GM12892 (cell line): ENCODE data around the gene ZNF423.
"Not testable (repeated sequence)": the region's sequence is repeated elsewhere in the genome, so short reads cannot be mapped to it uniquely, and the experiment has no call there.

ENCODE experiments used
- DNase-seq: peaks from one replicate; pipeline ENCODE4 v3.0.0; 2011; ENCODE audit not compliant: insufficient read length
- FAIRE-seq: peaks from 2 replicates; lab custom pipeline; 2011; peaks lifted over from hg19 to GRCh38; lab: Jason Lieb, UNC
- POLR2A ChIP-seq: IDR thresholded peaks from 2 replicates; pipeline ENCODE4 v1.6.1; 2011; ENCODE audit warnings: low read depth, low read length, control low read depth
- POLR2AphosphoS5 ChIP-seq: IDR thresholded peaks from 2 replicates; pipeline ENCODE4 v1.6.1; 2011; ENCODE audit warnings: low read depth, low read length, control low read depth
- TAF1 ChIP-seq: IDR thresholded peaks from 2 replicates; pipeline ENCODE4 v1.6.1; 2011; ENCODE audit warnings: low read depth, mild to moderate bottlenecking, control low read depth, low read length, borderline replicate concordance

ZNF423 gene

GRCh38 chr16:49510654-49511305 lies 345.1 kb downstream of the ZNF423 start:
- no peak for TF ChIP-seq POLR2A
- TF ChIP-seq POLR2AphosphoS5 = no peak
- TF ChIP-seq TAF1 = no peak
- FAIRE-seq (no peak), DNase-seq (no peak)

DNA sequence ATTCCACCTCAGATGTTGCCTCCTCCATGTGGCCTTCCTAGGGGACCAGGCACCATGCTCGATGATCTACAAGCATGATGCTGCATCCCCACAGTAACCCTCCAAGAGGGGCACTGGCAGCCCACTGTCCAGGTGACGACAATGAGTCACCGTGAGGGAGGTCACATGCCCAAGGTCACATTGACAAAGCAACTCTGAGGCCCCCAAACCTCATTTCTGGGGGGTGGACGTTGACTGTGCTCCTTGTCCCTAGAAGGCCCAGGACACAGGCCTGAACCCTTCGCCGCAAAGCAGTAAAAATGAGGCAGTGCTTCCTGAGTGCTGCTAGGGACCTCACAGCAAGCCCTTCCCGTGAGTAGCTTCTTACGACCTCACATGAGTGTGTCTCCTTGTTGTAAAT lies 345.8 kb downstream of the ZNF423 start:
- TF ChIP-seq TAF1 = no peak
- no peak for DNase-seq
- FAIRE-seq = no peak

DNA sequence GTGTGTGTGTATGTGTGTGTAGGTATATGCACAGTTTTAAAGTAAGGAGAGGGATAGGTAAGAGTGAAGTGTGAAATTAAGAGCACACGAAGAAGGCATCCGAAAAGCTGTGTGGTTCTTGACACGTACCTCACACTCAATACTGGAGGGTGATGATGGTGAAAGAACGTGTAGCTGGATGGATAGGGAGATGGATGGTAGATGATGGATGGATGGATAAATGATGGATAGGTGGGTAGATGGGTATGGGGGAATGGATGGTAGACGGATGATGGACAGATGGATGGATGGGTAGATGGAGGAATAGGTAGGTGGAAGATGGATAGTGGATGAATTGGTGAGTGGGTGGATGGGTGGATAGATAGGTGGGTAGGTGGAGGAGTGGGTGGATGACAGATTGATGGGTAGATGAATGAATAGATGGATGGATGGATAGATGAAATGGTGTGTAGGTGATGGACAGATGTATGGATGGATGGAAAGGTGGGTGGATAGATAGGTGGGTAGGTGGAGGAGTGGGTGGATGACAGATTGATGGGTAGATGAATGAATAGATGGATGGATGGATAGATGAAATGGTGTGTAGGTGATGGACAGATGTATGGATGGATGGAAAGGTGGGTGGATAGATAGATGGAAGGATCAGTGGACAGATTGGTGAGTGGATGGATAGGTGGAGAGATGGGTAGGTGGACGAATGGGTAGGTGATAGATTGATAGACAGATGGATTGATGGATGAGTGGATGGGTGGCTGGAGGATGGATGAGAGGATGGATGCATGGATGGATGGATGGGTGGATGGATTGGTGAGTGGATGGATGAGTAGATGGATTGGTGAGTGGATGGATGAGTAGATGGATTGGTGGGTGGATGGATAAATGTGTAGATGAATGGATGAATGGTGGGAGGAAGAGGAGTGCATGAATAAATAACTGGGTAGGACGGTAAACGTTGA lies 349.6 kb downstream of the ZNF423 start:
- FAIRE-seq, DNase-seq: not testable (repeated sequence)

GRCh38 chr16:49505556-49505955 lies 350.4 kb downstream of the ZNF423 start:
- TF ChIP-seq POLR2AphosphoS5 = no peak
- TF ChIP-seq POLR2A = no peak
- TF ChIP-seq TAF1 = no peak
- FAIRE-seq (no peak), DNase-seq (no peak)

GRCh38 chr16:49504626-49505025 lies 351.3 kb downstream of the ZNF423 start:
- TF ChIP-seq POLR2AphosphoS5 (no peak), TAF1 (no peak), POLR2A (no peak)
- FAIRE-seq = no peak
- DNase-seq = no peak

DNA sequence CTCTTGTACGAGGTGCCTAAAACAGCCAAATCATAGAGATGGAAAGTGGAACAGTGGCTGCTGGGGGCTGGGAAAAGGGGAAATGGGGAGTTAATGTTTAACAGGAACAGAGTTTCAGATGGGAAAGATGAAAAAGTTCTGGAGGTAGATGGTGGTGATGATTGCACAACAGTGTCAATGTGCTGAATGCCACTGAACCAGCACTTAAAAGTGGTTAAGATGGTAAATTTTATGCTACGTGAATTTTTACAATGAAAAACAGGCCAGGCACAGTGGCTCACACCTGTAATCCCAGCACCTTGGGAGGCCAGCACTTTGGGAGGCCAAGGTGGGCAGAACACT lies 351.9 kb downstream of the ZNF423 start:
- FAIRE-seq (no peak), DNase-seq (no peak)
- TF ChIP-seq TAF1 = no peak
- no peak for TF ChIP-seq POLR2AphosphoS5
- TF ChIP-seq POLR2A = no peak

DNA sequence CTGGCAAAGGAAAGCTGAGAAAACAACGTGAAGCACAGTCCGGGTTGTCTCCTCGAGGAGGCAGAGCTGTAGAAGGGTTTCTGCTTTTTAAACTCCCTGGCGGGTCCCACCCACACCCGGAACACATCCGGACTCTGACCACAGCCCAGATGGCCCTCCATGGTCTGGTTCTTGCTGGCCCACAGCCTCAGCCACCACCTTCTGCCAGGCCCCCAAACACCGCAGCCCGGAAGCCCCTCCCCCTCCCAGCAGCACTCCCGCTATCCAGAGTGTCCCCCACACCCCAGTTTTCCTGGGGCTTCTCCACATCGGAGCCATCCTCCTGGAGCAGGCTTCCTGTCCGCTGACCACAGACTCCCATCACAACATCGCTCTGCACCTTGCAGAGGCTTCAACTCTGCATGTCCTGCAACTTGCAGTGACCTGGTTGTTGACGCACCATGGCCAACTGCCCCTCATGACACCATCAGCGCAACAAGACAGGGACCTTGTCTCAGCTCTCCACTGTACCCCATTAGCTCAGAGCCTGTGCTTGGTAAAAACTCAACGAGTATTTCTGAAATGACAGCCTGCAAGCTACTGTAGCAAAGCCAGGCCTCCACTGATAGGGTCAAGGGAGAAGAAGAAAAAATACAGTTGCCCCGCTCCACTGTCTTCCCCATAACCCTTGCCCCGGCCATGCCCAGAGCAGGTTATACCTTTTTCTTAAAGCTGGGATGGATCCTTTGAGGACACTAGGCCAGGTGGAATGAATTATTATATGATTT lies 352.5 kb downstream of the ZNF423 start:
- peak; percentile 54 for DNase-seq
- FAIRE-seq = peak; percentile 42
- no peak for TF ChIP-seq POLR2A
- TF ChIP-seq TAF1 = no peak
- no peak for TF ChIP-seq POLR2AphosphoS5

- TF ChIP-seq TAF1 (no peak), POLR2AphosphoS5 (no peak), POLR2A (no peak)
- no peak for DNase-seq
- no peak for FAIRE-seq
Observed at GRCh38 chr16:49502136-49502881, 353.6 kb downstream of the ZNF423 start.

GRCh38 chr16:49499869-49500610 lies 355.9 kb downstream of the ZNF423 start:
- no peak for TF ChIP-seq POLR2A
- TF ChIP-seq POLR2AphosphoS5 = no peak
- no peak for TF ChIP-seq TAF1
- FAIRE-seq (no peak), DNase-seq (no peak)

DNA sequence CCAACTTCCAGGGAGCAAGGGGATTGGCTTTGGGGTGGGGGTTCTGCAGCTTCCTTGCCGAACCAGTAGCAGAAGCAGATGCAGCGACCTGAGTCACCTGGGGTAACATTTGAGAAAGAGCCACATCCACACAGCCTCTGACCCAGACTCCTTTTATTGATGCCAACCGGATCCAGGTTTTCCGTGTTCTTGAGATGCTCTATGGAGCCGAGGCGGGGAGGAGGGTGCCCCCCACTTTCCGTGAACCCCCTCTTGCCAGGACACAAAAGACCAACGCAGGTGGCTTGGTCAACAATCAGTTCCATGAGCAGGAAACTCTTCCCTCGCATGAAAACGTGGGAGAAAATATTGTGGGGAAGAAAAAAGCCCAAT lies 356.5 kb downstream of the ZNF423 start:
- TF ChIP-seq TAF1 = no peak
- TF ChIP-seq POLR2A = no peak
- TF ChIP-seq POLR2AphosphoS5 = no peak

GRCh38 chr16:49498666-49499413 lies 357.1 kb downstream of the ZNF423 start:
- TF ChIP-seq POLR2A = no peak
- TF ChIP-seq POLR2AphosphoS5 = no peak
- TF ChIP-seq TAF1 = no peak
- no peak for DNase-seq
- FAIRE-seq = peak; percentile 17

More for the DNA sequence above, 356.5 kb downstream of the ZNF423 start:
- DNase-seq (no peak), FAIRE-seq (no peak)
